ENCODE measurements around the gene CKLF. TPM values are rescaled to one million over a fixed set of nuclear protein-coding genes. Genes with fewer than 3 reads are reported as not detected.
"Not testable (repeated sequence)": the region's sequence is repeated elsewhere in the genome, so short reads cannot be mapped to it uniquely, and the experiment has no call there.

The CKLF gene
- total RNA-seq, 8 experiments from 2014 or later = 33.8 to 69.7 (median 54.0) TPM

DNA sequence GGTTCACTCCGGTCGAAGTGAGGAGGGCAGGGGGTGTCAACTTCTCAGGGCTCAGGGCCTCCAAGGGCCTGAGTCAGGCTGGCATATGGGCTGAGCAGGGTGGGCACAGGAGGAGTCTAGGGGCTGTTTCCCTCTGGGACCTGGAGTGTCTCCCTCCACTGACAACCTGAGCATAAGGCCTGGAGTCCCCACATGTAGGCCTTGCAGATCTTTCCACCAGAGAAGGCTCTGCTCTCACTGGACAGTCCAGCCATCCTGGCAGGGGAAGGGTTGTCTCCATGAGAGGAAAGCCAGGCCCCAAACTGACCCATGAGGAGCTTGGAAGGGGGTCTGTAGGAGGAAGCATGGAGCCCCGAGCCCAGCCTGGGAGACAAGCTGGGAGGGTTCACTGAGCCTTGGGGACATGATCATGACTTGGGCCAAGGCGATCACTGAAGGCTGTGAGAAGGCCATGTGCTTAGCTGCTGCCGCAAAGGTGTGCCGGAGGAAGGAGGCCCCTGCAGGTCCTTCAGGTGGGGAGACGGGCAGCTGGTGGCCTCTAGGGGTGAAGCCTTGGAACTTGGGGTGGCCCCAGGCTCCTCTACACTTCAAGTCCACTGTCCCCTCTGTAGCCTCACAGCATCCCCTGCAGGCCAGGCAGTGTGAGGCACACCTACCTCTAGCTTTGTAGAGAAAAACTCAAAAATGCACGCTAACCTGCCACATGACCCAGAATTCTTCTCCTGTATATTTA is 36.8 kb downstream of the CKLF start:
- H3K4me1 ChIP-seq (replicated peaks in 1 of 2) = no peaks in the 10 kb centered on the region
- in situ Hi-C loops (cut with MboI; ENCODE audit: low pct_unique_long_range_greater_than_20kb in 2 of 9, low sequenced_read_pairs in 9 of 9, unreplicated experiment in 9 of 9) = loop anchor here in 2 of 9 experiments (25.0 kb wide), 1 partner anchor 177 kb away; no protein-coding TSS in a partner anchor
- ATAC-seq (replicated peaks in 6 of 8) = peak in 3 of 8 experiments; percentile 62 to 83 (median 68)
- no peak overlapping the region for H3K4me3 ChIP-seq
- WGBS, 10 experiments = 70 to 100% (median 94%) methylated on average over 1 to 3 of the region's 8 CpGs; no CpG with 5 or more reads in 3 of the 10 experiments
- H3K27ac ChIP-seq = no peak overlapping the region

DNA sequence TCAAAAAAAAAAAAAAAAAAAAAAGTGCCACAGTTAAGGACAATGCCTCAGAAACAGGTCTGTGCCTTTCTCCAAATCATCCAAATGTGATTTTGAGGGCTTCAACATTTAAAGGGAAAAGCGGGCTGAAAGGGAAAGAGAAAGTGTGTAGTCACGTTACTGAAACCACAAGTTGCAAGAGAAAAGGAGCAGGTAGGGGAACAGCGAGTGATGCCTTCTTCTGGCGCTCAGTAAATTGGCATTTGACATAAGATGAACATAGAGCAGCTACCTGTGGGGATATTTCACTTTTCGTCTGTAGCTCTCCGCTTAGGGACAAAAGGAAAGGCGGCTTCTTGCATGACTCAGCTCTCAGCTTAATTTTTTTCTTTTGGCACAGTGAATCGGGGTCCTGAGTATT is 37.9 kb downstream of the CKLF start:
- in situ Hi-C loops (cut with MboI; ENCODE audit: low pct_unique_long_range_greater_than_20kb in 2 of 9, low sequenced_read_pairs in 9 of 9, unreplicated experiment in 9 of 9) = loop anchor here in 2 of 9 experiments (25.0 kb wide), 1 partner anchor 178 kb away; no protein-coding TSS in a partner anchor
- ATAC-seq (replicated peaks in 6 of 8) = no peak
- Histone ChIP-seq H3K4me3 (no peak overlapping the region), H3K4me1 (replicated peaks in 1 of 2) (no peaks in the 10 kb centered on the region), H3K27ac (no peak overlapping the region)
- 76 to 96% (median 86%) methylated on average over 3 to 8 of the region's 8 CpGs for WGBS, 10 experiments

DNA sequence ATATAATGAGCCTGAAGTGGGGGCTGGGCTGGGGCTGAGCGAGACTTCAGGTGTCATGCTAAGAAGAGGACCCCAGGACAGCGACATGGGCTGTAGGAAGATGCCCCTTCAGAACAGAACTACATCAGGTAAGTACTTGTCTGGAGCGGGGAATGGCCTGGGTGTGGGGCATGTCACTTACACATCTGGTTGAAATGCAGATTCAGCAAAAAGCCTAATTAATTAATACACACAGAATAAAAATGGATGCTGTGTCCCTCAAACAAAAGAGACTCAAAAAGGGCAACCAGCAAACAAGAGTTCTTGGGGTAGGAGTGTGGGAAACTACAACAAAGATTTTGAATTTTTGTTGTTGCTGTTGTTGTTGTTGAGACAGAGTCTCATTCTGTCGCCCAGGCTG is 38.6 kb downstream of the CKLF start:
- ATAC-seq (replicated peaks in 6 of 8) = no peak
- 50 to 100% (median 80%) methylated on average over 1 to 3 of the region's 4 CpGs; no CpG with 5 or more reads in 3 of the 10 experiments for WGBS, 10 experiments
- Histone ChIP-seq H3K27ac (no peak overlapping the region), H3K4me3 (no peak overlapping the region), H3K4me1 (replicated peaks in 1 of 2) (no peaks in the 10 kb centered on the region)
- in situ Hi-C loops (cut with MboI; ENCODE audit: low pct_unique_long_range_greater_than_20kb in 2 of 9, low sequenced_read_pairs in 9 of 9, unreplicated experiment in 9 of 9) = loop anchor here in 2 of 9 experiments (25.0 kb wide), 1 partner anchor 179 kb away; no protein-coding TSS in a partner anchor

DNA sequence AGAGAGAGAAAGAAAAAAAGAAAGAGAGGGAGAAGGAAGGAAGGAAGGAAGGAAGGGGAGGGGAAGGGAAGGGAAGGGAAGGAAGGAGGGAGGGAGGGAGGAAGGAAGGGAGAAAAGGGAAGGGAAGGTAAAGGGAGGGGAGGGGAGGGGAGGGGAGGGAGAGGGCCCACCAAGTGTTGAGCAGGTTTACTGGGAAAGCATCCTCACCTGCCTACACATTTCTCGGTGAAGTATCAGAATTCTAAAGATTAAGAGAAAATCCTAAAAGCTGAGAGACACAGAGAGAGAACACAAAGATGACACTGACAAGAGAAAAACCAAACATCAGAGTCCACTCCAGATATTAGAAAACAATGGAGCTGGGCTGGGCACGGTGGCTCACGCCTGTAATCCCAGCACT is 39.9 kb downstream of the CKLF start:
- no peak overlapping the region for H3K27ac ChIP-seq
- no peak overlapping the region for H3K4me3 ChIP-seq
- no peaks in the 10 kb centered on the region for H3K4me1 ChIP-seq (replicated peaks in 1 of 2)
- ATAC-seq (replicated peaks in 6 of 8) = no peak
- WGBS, 10 experiments = 67 to 100% (median 77%) methylated on average over 1 to 3 of the region's 3 CpGs; no CpG with 5 or more reads in 6 of the 10 experiments
- in situ Hi-C loops (cut with MboI; ENCODE audit: low pct_unique_long_range_greater_than_20kb in 2 of 9, low sequenced_read_pairs in 9 of 9, unreplicated experiment in 9 of 9) = loop anchor here in 2 of 9 experiments (25.0 kb wide), 1 partner anchor 180 kb away; no protein-coding TSS in a partner anchor

DNA sequence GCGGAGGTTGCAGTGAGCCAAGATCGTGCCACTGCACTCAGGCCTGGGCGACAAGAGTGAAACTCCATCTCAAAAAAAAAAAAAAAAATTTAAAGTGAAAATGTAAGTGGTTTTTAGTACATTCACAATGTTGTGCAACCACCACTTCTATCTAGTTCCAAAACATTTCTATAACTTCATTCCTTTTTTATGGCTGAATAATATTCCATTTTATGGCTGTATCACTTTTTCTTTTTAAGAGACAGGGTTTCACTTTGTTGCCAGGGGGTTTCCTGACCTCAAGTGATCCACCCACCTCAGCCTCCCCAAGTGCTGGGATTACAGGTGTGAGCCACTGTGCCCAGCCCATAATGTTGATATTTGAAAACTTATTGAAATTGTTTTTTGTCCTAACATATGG is 40.4 kb downstream of the CKLF start:
- Histone ChIP-seq H3K4me3 (no peak overlapping the region), H3K27ac (no peak overlapping the region), H3K4me1 (replicated peaks in 1 of 2) (no peaks in the 10 kb centered on the region)
- in situ Hi-C loops (cut with MboI; ENCODE audit: low pct_unique_long_range_greater_than_20kb in 2 of 9, low sequenced_read_pairs in 9 of 9, unreplicated experiment in 9 of 9) = loop anchor here in 2 of 9 experiments (25.0 kb wide), 1 partner anchor 181 kb away; no protein-coding TSS in a partner anchor
- 60 to 100% (median 92%) methylated on average over 1 to 3 of the region's 3 CpGs; no CpG with 5 or more reads in 3 of the 10 experiments for WGBS, 10 experiments
- no peak for ATAC-seq (replicated peaks in 6 of 8)

DNA sequence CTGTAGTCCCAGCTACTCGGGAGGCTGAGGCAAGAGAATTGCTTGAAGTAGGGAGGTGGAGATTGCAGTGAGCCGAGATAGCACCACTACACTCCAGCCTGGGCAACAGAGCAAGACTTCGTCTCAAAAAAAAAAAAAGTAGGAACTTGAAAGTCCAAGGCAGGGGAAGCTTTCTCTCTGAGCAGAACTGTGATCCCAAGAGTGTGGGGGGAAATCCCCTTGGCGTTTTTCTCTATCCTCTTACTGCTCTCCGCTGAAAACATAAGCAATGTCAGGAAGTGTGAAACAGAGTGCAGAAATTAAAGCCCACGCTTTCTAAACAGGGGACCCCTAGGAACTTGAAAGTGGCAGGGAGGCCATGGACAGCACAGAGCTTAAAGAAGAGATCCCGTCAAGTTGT is 42.4 kb downstream of the CKLF start:
- Histone ChIP-seq H3K4me1 (replicated peaks in 1 of 2) (no peaks in the 10 kb centered on the region), H3K27ac (no peak overlapping the region), H3K4me3 (no peak overlapping the region)
- 75 to 100% (median 80%) methylated on average over 1 to 6 of the region's 7 CpGs; no CpG with 5 or more reads in 4 of the 10 experiments for WGBS, 10 experiments
- no peak for ATAC-seq (replicated peaks in 6 of 8)
- in situ Hi-C loops (cut with MboI; ENCODE audit: low pct_unique_long_range_greater_than_20kb in 2 of 9, low sequenced_read_pairs in 9 of 9, unreplicated experiment in 9 of 9) = loop anchor here in 2 of 9 experiments (25.0 kb wide), 1 partner anchor 182 kb away; no protein-coding TSS in a partner anchor

DNA sequence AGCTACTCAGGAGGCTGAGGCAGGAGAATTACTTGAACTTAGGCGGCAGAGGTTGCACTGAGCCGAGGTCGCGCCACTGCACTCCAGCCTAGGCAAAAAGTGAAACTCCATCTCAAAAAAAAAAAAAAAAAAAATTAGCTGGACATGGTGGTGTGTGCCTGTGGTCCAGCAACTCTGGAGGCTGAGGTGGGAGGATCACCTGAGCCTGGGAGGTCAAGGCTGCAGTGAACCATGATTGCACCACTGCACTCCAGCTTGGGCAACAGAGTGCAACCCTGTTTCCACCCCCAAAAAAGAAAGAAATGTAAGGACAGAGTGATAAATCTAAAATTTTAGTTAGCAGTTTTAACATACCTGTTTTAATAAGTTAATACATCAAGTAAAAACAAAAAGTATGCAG is 44.2 kb downstream of the CKLF start:
- not testable (repeated sequence) for H3K27ac ChIP-seq; H3K4me3 ChIP-seq; ATAC-seq (replicated peaks in 6 of 8); H3K4me1 ChIP-seq (replicated peaks in 1 of 2)
- in situ Hi-C loops (cut with MboI; ENCODE audit: low pct_unique_long_range_greater_than_20kb in 2 of 9, low sequenced_read_pairs in 9 of 9, unreplicated experiment in 9 of 9) = loop anchor here in 2 of 9 experiments (25.0 kb wide), 1 partner anchor 184 kb away; no protein-coding TSS in a partner anchor
- WGBS, 10 experiments = 80 to 100% (median 96%) methylated on average over 2 to 4 of the region's 4 CpGs; no CpG with 5 or more reads in 6 of the 10 experiments

DNA sequence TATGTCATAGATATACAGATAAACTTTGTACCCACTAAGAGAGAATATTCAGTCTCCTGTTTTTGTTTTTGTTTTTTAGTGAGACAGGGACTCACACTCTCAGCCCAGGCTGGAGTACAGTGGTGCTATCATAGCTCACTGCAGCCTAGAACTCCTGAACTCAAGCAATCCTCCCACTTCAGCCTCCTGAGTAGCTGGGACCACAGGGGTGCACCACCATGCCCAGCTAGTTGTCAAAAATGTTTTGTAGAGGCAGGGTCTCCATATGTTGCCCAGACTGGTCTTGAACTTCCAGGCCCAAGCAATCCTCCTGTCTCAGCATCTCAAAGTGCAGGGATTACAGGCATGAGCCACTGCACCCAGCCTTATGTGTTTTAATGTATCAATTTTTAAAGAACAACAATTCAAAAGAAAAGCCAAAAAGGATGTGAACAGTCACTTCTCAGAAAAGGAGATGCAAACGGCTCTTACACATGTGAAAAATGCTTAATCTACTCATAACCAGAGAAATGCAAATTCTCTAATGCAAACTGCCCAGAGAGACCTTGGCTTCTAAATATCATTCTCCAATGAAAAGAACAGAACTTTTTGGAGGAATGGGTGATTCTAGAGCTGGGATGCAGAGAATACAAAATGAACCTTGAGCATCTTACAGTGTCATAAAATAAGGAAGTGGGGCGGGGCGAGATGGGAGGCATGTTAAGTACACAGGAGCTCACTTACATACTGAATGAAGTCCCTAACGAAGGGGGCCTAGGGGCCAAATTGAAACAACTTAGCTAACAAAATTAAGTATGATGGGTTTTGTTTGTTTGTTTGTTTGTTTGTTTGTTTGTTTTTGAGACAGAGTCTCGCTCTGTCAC is 44.8 kb downstream of the CKLF start:
- H3K4me3 ChIP-seq = no peak overlapping the region
- WGBS, 10 experiments = 0 to 100% (median 85%) methylated on average over 1 to 5 of the region's 5 CpGs; no CpG with 5 or more reads in 1 of the 10 experiments
- no peak overlapping the region for H3K27ac ChIP-seq
- no peaks in the 10 kb centered on the region for H3K4me1 ChIP-seq (replicated peaks in 1 of 2)
- ATAC-seq (replicated peaks in 6 of 8) = peak in 1 of 8 experiments; percentile 41
- in situ Hi-C loops (cut with MboI; ENCODE audit: low pct_unique_long_range_greater_than_20kb in 2 of 9, low sequenced_read_pairs in 9 of 9, unreplicated experiment in 9 of 9) = loop anchor here in 2 of 9 experiments (25.0 kb wide), 1 partner anchor 185 kb away; no protein-coding TSS in a partner anchor

DNA sequence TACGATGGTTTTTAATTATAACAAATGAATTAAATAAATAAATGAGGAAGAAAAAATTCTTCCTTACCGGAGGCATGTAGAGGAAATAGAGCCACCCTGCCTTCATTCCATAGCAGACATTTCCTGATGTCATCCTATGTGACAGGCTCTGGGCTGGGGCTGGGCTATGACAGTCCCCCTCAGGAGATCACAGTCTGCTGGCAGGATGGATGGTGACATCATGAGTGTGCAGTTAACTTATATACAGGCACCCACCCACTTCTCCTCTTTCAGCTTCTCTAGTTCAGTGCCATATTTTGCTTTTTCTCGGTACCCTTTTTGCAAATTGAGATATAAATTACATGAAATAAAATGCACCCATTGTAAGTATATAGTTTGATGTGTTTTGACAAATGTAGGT is 45.7 kb downstream of the CKLF start:
- H3K4me1 ChIP-seq (replicated peaks in 1 of 2) = no peaks in the 10 kb centered on the region
- in situ Hi-C loops (cut with MboI; ENCODE audit: low pct_unique_long_range_greater_than_20kb in 2 of 9, low sequenced_read_pairs in 9 of 9, unreplicated experiment in 9 of 9) = loop anchor here in 2 of 9 experiments (25.0 kb wide), 1 partner anchor 186 kb away; no protein-coding TSS in a partner anchor
- H3K27ac ChIP-seq = no peak overlapping the region
- ATAC-seq (replicated peaks in 6 of 8) = peak in 5 of 8 experiments; percentile 64 to 99 (median 82)
- H3K4me3 ChIP-seq = no peak overlapping the region
- WGBS, 10 experiments = 68 to 100% (median 94%) methylated on average over 1 to 3 of the region's 3 CpGs; no CpG with 5 or more reads in 2 of the 10 experiments

DNA sequence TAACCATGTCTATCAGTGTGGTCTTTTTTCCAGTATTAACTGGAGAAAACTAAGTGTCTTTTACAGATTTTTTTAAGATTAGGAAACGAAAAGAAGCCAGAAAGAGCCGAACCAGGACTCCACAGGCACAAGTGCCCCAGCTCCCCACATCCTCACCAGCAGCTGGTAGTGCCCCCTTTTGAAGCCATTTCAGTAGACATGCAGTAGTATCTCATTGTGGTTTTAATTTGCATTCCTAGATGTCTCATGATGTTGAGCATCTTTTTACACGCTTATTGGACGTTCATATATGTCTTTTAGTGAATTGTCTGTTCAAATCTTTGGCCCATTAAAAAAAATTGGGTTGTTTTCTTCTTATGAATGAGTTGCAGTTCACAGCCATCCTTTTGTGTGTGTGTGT is 47.4 kb downstream of the CKLF start:
- Histone ChIP-seq H3K4me3 (no peak overlapping the region), H3K4me1 (replicated peaks in 1 of 2) (peaks cover 0 to 4% of the 10 kb centered on the region in 2 donors), H3K27ac (no peak overlapping the region)
- WGBS, 10 experiments = 43 to 100% (median 75%) methylated on average over 1 to 4 of the region's 4 CpGs; no CpG with 5 or more reads in 2 of the 10 experiments
- no peak for ATAC-seq (replicated peaks in 6 of 8)
- in situ Hi-C loops (cut with MboI; ENCODE audit: low pct_unique_long_range_greater_than_20kb in 2 of 9, low sequenced_read_pairs in 9 of 9, unreplicated experiment in 9 of 9) = loop anchor here in 3 of 9 experiments (25.0 kb wide), 2 partner anchors 187 to 263 kb away; no protein-coding TSS in a partner anchor

DNA sequence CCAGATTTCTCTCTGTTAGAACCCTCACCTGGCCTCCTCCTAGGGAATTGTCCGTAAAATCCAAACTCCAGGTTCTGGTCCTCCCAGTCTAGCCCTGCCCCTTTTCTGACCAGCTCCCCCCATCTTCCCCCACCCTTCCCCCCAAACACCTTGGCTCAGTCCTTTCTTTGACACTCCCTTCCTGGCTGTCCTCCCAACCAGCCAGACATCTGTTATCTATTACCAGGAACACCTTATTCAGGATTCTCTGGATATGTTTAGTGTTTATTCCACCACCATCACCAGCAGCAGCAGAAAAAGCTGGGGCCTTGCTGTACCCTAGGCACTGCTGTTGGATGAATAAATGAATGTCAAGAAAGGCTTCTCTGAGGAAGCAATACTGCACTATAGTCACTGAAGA is 48.1 kb downstream of the CKLF start:
- no peak overlapping the region for H3K4me3 ChIP-seq
- H3K4me1 ChIP-seq (replicated peaks in 1 of 2) = peaks cover 0 to 4% of the 10 kb centered on the region in 2 donors
- no peak for ATAC-seq (replicated peaks in 6 of 8)
- no peak overlapping the region for H3K27ac ChIP-seq
- in situ Hi-C loops (cut with MboI; ENCODE audit: low pct_unique_long_range_greater_than_20kb in 2 of 9, low sequenced_read_pairs in 9 of 9, unreplicated experiment in 9 of 9) = loop anchor here in 1 of 9 experiments (25.0 kb wide), 1 partner anchor 262 kb away; no protein-coding TSS in a partner anchor
- no CpG with 5 or more reads among the region's 1 CpG for WGBS, 10 experiments

DNA sequence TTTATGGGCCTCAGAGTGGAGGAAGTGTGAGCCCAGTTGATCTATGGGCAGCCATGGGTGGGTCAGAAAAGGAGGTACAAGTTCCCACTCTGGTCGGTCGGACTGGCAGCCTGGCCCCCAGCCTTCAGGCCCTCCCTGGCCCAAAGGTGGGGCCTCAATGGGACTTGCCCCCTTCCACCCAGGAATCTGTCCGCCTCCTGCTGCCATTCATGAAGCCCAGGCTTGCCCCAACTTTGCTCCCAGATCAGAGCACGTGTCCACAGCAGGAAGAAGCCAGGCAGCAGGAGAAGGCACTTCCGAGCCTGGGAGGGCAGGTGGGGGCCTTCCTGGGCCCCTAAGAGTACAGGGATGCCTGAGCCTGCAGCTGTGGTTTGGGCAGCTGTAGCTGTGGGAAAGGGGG is 49.1 kb downstream of the CKLF start:
- Histone ChIP-seq H3K27ac (no peak overlapping the region), H3K4me3 (no peak overlapping the region), H3K4me1 (replicated peaks in 1 of 2) (peaks cover 0 to 4% of the 10 kb centered on the region in 2 donors)
- in situ Hi-C loops (cut with MboI; ENCODE audit: low pct_unique_long_range_greater_than_20kb in 2 of 9, low sequenced_read_pairs in 9 of 9, unreplicated experiment in 9 of 9) = loop anchor here in 1 of 9 experiments (25.0 kb wide), 1 partner anchor 261 kb away; no protein-coding TSS in a partner anchor
- no peak for ATAC-seq (replicated peaks in 6 of 8)
- 73 to 100% (median 83%) methylated on average over 1 to 4 of the region's 5 CpGs; no CpG with 5 or more reads in 7 of the 10 experiments for WGBS, 10 experiments

Data from motor neuron (in vitro differentiated cells).